Femur (tissue), 1 donor: ENCODE results near the gene KCNIP1.

Source experiments
- DNase-seq: peaks from one replicate; pipeline ENCODE4 v3.0.0-alpha.2; 2017

The KCNIP1 gene

DNA sequence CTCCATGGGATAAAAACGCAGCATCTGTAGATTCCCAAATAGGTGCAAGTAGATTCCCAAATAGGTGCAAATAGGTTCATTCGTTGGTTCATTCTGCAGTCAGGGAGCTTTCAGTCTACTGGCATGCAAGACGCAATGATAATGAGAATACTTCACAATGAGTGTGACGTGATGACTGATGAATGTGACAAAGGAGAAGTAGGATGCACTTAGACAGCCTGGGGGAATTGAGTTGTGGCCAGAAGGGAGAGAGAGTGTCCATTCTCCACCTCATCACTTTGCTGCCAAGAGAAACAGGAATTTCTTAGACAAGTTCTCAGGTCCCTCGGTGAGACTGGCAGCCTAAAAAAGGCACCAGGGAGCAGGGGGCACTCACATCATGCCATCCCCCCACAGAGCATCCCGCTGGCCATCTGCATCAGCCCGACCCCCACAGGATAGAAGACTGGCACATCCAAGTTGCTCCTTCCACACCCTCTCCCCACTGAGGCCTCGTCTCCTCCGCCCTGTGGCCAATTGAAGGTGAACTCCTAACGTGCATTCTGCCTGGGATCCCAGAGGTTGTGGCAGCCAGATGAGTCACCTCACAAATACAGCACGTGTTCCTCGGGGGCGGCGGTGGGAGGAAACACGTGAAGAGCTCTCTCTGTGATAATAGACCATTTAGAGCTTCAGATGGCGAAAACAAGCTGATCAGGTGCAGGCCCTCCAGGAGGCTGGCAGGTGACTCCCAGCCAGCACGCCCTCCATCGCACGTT is 19.9 kb upstream of the KCNIP1 start:
- no peak for DNase-seq

DNA sequence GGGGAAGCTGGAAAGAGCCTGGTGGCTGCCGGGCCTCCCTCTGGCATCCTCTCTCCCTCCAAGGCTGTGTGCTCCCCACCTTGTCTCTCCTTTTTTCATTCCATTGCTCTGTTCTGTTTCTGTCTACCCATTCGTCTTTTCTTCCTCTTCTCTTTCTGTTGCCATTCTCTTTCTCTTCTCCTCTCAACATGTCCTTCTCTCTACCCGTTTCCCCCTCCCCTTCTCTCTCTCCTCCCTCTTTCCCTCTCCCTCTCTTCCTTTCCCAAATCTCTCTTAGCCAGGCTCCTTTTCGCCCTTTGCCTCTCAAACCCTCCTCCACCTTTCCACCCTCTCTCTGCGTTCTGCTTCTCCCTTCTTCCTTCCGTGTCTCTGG is 19.4 kb upstream of the KCNIP1 start:
- DNase-seq = no peak

DNA sequence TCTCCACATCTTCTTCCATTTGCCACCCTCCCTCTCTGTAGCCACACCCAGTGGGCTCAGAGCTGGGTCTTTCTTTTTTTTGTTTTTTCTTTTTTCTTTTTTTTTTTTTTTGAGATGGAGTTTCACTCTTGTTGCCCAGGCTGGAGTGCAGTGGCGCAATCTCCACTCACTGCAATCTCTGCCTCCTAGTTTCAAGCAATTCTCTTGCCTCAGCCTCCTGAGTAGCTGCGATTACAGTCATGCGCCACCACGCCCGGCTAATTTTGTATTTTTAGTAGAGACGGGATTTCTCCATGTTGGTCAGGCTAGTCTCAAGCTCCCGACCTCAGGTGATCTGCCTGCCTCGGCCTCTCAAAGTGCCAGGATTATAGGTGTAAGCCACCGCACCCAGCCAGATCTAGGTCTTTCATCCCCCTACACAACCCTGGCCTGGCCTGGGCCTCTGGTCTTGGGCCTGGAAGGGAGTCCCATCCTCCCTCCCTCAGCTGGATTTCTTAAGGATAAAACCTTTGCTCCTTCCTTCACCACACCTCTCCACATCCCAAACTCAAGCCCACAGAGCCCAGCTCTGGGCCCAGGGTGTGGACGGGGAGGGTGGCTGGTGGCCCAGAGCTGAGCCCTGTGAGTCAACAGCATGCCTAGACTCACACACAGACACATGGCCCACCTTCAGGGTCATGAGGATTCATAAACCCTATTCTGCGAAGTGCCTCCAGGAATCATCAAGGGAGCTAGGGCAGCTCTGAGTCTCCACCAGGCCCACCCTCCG is 18.8 kb upstream of the KCNIP1 start:
- DNase-seq = no peak

DNA sequence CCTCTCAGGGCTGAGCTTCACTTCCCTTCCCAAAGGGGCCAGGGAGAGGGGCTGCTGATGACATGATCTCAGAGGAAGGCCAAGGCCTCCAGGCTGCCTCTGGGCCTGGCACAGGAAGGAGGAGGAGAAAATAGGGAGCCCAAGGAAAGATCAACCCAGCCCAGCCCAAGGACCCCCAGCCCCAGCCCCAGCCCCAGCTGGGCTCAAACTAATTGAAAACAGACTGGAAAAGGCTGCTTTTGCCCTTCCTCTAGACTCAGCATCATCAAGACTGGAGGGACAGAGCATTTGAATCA is 18.3 kb upstream of the KCNIP1 start:
- no peak for DNase-seq

- DNase-seq = peak; percentile 5
Measured at GRCh38 chr5:170486371-170486770, 17.4 kb upstream of the KCNIP1 start.

GRCh38 chr5:170488570-170488969 is 15.2 kb upstream of the KCNIP1 start:
- no peak for DNase-seq

DNA sequence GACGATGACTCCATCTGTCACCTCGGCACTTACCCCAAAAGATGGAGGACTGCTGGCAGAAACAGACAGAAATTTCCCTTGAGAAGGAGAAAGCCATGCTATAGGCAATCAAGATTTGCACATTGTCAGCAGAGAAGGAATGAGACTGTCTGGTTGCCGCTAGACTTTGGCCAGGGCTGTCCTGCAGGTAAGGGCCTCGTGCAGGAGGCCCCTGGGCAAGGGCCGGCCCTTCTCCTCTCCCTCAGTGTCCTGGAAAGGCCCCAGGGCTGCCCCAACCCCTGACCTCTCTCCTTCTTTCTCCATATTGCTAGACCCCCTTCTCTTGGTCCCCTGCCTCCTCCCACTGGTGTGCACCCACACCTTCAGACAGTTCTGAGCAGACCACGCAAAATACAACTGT is 14.6 kb upstream of the KCNIP1 start:
- DNase-seq = no peak

- no peak for DNase-seq
Measured at GRCh38 chr5:170490381-170490780, 13.4 kb upstream of the KCNIP1 start.

GRCh38 chr5:170491479-170491878 is 12.3 kb upstream of the KCNIP1 start:
- DNase-seq = peak; percentile 72

DNA sequence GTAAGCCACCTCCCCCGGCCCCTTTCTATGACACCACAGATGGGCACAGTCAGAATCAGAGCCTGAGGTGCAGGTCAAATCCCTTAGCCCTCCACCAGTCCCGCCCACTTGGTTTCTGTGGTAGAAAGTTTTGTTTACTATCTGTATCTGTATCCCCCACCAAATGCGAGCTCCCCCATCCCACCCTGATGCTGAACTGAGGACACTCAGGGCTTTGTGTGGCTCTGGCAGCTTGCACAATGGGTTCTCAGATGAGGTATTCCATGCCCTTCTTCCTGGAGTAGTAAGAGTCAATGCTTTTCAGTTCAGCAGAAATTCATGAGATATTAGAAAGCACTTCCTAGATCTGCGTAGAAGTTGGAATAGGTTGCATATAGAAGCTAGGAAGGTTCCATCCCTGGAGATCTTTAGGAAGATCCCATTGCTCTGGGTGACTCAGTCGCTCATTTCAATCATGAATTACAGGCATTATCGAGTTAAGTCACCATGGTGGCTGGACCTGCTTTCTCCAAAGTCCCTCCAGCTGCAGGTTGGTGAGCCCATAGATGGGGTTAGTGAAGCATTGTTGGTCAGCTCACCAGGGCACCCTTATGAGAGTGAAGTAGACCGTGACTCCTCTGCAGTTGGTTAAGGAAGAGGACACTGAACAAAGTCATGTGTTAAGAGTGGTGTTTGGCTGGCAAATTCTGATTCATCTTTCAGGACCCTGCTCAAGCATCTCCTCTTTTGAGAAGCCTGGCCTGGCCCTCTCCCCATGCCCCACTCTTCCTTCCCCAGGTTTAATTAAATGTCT is 10.6 kb upstream of the KCNIP1 start:
- no peak for DNase-seq

DNA sequence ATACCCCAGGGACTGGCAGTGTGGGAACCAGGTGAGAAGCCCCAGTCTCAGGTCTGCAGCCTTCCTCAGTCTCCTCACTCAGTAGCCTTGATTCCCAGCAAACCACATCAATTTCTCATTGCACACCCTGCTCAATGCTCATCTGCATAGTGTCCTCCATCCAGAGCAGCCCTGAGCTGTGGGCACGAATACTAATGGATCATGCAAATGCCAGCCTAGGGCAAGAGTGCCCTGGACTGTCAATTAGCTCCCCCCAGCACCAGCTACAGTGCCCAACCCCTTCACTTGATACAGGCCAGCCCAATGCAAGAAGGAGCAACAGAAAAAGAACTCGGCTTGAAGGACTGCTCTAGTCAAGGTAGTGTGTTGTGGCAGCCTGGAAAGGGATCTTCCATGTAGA is 9.8 kb upstream of the KCNIP1 start:
- DNase-seq = no peak

DNA sequence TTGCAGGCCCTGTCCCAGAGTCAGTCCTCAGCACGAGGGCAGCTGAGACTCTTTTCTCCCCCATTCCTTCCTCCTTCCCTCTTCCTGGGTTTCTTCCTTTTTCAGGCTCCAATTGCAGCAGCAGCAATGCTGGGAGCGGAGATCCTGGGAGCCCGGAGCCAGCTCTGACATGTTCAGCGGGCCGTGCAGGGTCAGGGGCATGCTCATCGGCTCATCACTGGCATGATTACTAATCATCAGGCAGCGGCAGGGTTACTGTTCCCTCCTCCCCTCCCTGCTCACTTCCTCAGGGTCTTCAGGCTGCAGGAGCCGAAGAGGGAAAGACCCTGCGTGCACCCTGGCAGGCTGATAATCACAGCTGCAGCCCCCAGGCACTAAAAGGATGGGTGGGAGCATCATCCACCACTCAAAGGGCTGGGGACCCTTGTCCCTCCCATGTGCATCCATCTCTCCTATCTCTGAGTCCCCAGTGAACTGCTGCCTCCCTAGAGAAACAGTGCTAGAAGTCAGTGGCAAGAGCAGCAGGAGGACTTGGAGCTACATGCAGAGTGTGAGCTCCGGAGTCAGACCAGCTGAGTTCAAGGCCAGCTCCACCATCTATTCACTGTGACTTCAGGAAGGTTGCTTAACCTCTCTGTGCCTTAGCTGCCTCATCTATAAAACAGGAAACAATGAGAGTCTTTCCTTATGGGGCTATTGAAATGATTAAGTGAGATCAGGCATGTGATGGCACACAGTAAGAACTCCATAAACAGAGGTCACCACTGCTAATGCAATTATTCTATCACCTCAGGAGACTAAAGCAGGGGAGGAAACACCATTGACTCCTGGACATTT is 7.8 kb upstream of the KCNIP1 start:
- DNase-seq = no peak

GRCh38 chr5:170496662-170497028 is 7.2 kb upstream of the KCNIP1 start:
- no peak for DNase-seq

DNA sequence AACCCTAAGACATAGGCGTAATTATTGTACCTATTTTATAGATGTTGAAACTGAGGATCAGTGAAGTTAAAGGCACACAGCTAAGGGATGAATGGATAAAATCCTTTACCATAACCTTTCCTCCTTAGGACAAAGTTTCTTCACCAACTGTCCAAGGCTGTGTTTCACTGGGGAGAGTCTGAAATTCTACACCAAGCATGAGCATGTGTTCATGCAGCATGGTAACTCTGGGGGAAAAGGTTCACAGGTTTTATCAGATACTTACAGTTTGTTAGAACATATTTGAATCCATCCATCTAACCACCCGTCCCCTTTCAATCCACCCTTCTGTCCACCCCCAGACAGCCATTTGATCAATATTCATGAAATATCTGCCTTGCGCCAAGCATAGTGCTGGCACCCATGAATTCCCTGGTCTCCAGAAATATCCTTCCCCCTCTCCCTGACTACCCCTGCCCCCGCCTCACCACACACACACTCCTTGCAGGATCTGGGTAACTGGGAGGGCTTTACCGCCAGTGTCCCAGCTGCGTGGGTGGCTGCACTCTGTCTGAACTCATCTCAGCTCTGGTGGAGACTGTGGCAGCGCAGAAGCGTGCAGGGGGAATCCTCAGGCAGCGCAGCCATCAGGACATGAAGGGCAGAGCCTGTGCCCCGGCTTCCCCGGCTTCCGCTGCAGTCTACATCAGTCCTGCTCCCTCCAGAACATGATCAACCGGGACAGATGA is 6.3 kb upstream of the KCNIP1 start:
- DNase-seq = peak; percentile 54

GRCh38 chr5:170498811-170499351 is 4.9 kb upstream of the KCNIP1 start:
- DNase-seq = no peak

GRCh38 chr5:170499621-170500020 is 4.2 kb upstream of the KCNIP1 start:
- DNase-seq = no peak

DNA sequence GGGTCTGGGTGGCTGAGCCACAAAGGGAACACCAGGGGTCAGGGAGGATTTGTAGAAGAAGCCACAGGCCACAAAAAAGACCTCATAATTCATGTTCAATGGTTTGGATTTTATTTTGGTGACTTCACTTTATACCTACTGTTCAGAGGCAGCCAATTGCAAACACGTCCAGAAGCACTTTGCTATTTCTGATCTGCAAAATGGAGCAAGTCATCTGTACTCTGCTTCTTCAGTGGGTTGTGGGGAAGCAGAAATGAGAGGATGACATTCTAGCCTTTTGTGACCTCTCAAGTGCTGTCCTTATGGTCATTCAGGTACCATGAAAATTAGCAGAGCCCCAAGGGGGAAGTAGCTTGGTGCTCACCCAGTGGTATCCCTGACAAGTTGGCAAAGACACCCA is 2.5 kb upstream of the KCNIP1 start:
- DNase-seq = no peak

DNA sequence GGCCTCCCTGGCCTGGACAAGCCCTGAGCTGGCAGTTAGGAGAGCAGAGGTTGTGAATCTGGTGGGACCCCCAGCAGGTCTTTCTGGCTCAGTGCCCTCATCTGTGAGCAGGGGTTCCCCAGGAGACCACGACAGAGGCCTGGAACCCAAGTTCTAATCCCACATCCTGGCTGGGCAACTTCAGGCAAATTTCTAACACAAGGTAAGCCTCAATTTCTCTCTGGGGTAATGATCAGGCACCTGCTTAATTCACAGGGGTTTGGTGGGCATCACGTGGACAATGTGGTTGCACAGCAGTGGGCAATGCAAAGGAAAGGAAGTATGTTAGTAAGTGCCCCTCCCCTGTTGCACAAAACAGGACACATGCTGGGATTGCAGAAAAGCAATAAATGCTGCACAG is 1.9 kb upstream of the KCNIP1 start:
- no peak for DNase-seq

DNA sequence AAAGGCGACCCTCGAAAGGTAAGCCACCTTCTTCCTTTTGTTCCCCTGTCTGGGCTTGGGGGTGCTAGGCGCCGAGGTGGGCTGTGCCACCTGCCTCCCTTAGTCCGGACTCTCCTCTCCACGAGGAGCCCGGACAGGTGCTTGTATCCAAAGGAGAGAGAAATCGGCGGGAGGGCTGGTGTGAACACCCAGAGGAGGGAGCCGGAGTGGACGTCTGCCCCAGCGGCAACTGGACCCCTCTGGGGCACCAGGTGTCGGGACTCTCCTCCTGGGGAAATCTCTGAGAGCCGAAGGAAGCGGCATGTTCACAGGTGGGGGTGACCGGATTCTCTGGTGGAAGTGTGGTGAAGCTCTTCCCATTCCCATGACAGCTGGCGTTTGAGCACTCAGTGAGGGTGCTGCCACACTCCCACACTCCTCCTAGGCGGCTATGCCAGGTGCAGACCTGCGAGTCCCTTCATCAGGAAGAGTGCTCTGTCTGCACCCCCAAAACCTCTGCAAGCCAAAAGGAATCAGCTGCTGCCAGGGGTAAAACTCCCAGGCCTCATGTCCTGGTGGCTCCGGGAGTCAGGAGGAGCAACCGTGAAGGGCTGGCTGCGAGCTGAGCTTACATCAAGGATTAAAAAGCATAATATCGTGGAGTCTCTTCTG is 921 bp downstream of the KCNIP1 start:
- no peak for DNase-seq

DNA sequence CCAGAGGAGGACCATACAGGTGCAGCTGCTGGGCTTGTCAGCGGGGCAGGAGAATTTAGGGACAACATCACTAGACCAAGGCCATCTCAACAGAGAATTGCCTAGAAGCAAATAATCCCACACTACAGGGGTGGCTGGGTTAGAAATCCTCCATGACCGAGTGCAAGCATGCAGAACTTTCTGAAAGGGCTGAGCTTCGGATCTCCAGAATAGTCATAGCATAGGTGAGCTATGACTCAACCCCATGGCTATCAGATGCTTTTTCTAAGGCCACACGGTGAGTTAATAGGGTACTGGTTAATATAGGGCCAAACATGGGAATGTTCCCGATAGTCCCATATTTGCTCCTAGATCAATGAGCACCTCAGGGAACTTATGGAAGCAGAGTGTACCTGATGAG is 4.2 kb downstream of the KCNIP1 start:
- no peak for DNase-seq

DNA sequence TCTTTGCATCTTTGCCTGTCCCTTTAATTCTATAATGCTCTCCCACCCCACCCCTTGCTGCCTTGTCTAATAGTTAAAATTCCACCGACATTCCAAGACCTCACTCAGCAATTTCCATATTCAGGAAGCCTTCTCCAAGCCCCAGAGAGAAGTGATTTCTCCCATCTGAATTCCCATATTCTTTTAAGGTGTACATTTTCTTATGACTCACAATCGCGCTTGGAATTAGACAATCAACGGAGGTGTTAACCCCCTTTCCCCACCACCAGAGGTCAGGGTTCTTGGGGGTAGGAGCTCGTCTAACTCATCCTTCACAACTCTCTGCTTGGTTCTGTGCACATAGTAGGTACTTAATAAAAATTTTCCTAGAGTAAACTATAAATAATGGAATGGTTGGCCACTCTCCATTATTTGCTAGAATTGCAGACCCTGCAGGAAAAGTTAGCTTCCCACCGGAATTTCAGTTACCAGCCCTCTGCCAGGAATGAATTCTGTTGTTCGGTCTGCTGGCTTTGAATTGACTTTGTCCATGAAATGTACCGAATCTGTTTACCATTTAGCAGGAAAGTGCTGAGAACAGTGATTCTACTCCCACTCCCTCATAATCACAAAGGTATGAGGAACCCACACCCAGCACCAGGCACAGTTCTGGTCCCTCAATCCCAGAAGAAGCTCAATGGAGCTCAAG is 5.0 kb downstream of the KCNIP1 start:
- no peak for DNase-seq
